ENCODE results near the gene THSD1. TPM values are rescaled to one million over a fixed set of nuclear protein-coding genes. Genes with fewer than 3 reads are reported as not detected.

THSD1 gene
- total RNA-seq, 4 donors from 2014 or later: 6.1 to 12.8 (median 7.9) TPM

DNA sequence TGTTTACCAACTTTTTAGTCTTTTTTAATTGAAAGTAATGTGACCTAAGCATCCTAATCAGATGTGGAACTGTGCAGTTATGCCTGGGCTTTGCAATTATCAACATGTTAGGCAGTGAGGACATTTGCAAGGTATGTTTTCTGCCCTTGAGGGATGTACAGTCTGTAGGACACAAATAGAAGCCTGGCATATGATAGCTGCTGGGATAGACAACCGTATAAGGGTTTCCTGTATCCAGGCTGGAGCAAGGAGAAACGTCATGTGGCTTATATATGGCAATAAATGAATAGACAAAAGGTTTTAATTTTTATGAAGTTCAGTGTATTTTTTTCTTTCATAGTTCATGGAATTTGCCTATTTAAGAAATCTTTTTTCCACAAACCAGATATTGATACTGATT, 46.5 kb upstream of the THSD1 start:
- intact Hi-C loops (cut with DNase I): no loop called here
- DNase-seq: no peak
- Histone ChIP-seq H3K4me3 (replicated peaks in 1 of 3) (no peak overlapping the region), H3K27me3 (no peaks in the 10 kb centered on the region), H3K27ac (no peak overlapping the region), H3K4me1 (peaks cover 18 to 32% of the 10 kb centered on the region in 2 donors), H3K36me3 (no peaks in the 10 kb centered on the region), H3K9me3 (no peaks in the 10 kb centered on the region)
- 86 to 89% methylated on average over 2 of the region's 2 CpGs for WGBS, 2 donors
- TF ChIP-seq POLR2A (IDR thresholded peaks at IDR 0.05): no peak
- TF ChIP-seq, protein P1, sequence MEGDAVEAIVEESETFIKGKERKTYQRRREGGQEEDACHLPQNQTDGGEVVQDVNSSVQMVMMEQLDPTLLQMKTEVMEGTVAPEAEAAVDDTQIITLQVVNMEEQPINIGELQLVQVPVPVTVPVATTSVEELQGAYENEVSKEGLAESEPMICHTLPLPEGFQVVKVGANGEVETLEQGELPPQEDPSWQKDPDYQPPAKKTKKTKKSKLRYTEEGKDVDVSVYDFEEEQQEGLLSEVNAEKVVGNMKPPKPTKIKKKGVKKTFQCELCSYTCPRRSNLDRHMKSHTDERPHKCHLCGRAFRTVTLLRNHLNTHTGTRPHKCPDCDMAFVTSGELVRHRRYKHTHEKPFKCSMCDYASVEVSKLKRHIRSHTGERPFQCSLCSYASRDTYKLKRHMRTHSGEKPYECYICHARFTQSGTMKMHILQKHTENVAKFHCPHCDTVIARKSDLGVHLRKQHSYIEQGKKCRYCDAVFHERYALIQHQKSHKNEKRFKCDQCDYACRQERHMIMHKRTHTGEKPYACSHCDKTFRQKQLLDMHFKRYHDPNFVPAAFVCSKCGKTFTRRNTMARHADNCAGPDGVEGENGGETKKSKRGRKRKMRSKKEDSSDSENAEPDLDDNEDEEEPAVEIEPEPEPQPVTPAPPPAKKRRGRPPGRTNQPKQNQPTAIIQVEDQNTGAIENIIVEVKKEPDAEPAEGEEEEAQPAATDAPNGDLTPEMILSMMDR (IDR thresholded peaks at IDR 0.05): no peak

DNA sequence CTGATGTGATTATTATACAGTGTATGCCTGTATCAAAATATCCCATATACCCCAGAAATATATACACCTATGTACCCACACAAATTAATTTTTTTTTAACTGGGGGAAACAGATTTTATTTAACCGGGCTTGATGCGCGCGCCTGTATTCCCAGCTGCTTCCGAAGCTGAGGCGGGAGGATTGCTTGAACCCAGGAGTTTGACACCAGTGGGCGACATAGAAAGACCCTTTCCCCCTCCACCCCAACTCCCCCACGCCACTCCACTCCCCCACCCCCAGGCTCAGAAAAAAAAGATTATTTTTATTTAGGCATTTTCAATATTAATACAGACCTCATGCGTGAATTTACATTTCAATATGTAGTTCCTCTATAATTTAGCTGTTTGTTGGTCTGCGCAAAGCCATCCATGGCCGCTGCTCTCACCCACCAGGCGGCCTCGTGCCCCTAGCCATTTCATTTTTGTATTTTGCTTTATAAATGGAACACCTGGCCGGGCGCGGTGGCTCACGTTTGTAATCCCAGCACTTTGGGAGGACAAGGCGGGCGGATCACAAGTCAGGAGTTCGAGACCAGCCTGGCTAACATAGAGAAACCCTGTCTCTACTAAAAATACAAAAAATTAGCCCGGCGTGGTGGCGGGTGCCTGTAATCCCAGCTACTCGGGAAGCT, 45.3 kb upstream of the THSD1 start:
- H3K4me1 ChIP-seq: peaks cover 18 to 29% of the 10 kb centered on the region in 2 donors
- no peaks in the 10 kb centered on the region for H3K36me3 ChIP-seq
- H3K9me3 ChIP-seq: no peaks in the 10 kb centered on the region
- TF ChIP-seq POLR2A (IDR thresholded peaks at IDR 0.05): no peak
- TF ChIP-seq, protein P1 (IDR thresholded peaks at IDR 0.05): no peak
- WGBS, 2 donors: 87% methylated on average over 24 of the region's 24 CpGs
- no peak for DNase-seq
- intact Hi-C loops (cut with DNase I): no loop called here
- H3K27me3 ChIP-seq: no peaks in the 10 kb centered on the region
- no peak overlapping the region for H3K27ac ChIP-seq
- no peak overlapping the region for H3K4me3 ChIP-seq (replicated peaks in 1 of 3)

DNA sequence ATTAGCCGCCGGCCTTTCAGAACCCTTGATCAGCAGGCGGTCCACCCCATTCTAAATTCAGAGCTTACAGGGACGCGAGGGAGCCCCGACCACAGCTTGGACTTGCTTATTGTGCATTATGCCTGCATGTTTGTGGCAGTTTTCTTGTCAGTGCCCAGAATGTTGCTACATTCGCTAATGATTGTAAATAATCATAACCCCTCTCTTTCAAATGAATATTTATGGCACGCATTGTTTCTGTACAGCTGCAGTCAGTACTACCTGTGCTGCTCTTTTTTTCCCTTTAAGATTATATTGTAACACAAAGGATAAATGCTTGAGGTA, 44.8 kb upstream of the THSD1 start:
- intact Hi-C loops (cut with DNase I): no loop called here
- no peak overlapping the region for H3K4me3 ChIP-seq (replicated peaks in 1 of 3)
- no peak for DNase-seq
- no peaks in the 10 kb centered on the region for H3K27me3 ChIP-seq
- no peaks in the 10 kb centered on the region for H3K36me3 ChIP-seq
- peaks cover 18 to 26% of the 10 kb centered on the region in 2 donors for H3K4me1 ChIP-seq
- WGBS, 2 donors: 8 to 23% methylated on average over 3 to 8 of the region's 8 CpGs
- H3K27ac ChIP-seq: no peak overlapping the region
- no peaks in the 10 kb centered on the region for H3K9me3 ChIP-seq
- no peak for TF ChIP-seq POLR2A (IDR thresholded peaks at IDR 0.05)
- TF ChIP-seq, protein P1 (IDR thresholded peaks at IDR 0.05): peak in 1 of 6 experiments; percentile 38

DNA sequence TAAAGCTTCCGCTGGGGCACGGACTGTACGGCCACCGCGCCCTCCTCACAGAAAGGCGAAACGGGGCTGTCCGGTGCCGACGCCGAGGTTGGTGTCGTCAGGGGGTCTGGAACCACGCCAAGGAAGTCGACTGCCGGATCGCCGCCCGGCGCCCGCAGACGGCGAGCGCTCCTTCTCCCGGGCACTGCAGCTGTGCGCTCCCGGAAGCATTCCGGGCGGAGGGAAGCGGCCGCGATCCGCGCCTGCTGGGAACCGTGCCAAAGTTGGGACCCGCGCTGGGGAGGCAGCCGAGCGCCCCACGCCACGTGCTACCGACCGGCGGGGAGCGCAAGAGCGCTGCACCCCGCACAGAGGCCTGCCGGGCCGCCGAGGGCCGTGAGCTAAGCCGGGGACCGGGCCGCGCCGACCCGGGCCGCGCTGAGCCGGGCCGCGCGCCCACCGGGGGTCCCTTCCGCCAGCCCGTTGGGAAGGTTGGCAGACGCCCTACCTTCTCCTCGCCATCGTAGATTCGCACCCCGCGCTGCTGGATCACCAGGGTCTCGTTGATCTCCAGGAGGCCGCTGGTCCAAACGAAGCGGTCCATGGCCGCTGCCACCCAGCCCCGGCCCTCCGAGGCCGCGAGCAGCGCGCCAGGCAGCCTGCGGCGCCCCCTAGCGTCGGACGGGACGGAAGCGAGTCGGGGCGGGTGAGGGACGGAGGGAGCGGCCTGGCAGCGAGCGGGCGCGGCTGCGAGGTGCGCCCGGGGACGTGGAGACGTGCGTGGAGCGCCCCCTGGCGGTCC, 44.2 kb upstream of the THSD1 start, which contains the start of gene VPS36:
Gene VPS36 (minus strand): TSS at position 623 of the 781 bp plus-strand sequence. CDS start 40 bp downstream, at position 583.
- peaks cover 18 to 26% of the 10 kb centered on the region in 2 donors for H3K4me1 ChIP-seq
- TF ChIP-seq, protein P1 (IDR thresholded peaks at IDR 0.05): peak; percentile 70 to 100 (median 100)
- peak in 1 of 2 donors; percentile 82 for TF ChIP-seq POLR2A (IDR thresholded peaks at IDR 0.05)
- WGBS, 2 donors: 0 to 2% methylated on average over 17 to 39 of the region's 105 CpGs
- no peaks in the 10 kb centered on the region for H3K27me3 ChIP-seq
- H3K27ac ChIP-seq: peak within 1 kb of the TSS; percentile 90 to 94 (median 93)
- DNase-seq: peak; percentile 95 to 97
- intact Hi-C loops (cut with DNase I): no loop called here
- peak within 1 kb of the TSS; percentile 31 to 73 (median 46) for H3K4me3 ChIP-seq (replicated peaks in 1 of 3)
- no peaks in the 10 kb centered on the region for H3K36me3 ChIP-seq
- H3K9me3 ChIP-seq: no peaks in the 10 kb centered on the region
